B cell (primary cell): Measurements from ENCODE around the gene ADAMTS17. TPM values are rescaled to one million over a fixed set of nuclear protein-coding genes. Genes with fewer than 3 reads are reported as not detected.

Experiments
- ATAC-seq: fragments of 200-7000 bp; cut with Tn5 transposase; one replicate; pipeline ENCODE4 v1.10.0; 2021; ENCODE audit warnings: low read depth, mild to moderate bottlenecking, moderate number of reproducible peaks, moderate library complexity
- CTCF ChIA-PET: fragments of 350-600 bp; sonication (Branson Sonifier 250); formaldehyde crosslinking; loops from one replicate; lab custom pipeline; 2021; ENCODE audit warnings: antibody characterized with exemption, inconsistent platforms; lab: Charles Lee
- POLR2A ChIA-PET: fragments of 350-600 bp; sonication (Branson Sonifier 250); formaldehyde crosslinking; loops from one replicate; lab custom pipeline; 2021; ENCODE audit warnings: antibody characterized with exemption; lab: Charles Lee
- DNase-seq: peaks from one replicate; pipeline ENCODE4 v3.0.0; 2013
- H2AFZ ChIP-seq: 2 replicates; pipeline ENCODE4 v1.6.1; 2012; ENCODE audit warnings: mild to moderate bottlenecking, low read depth, low read length; ENCODE audit not compliant: insufficient read depth, poor library complexity, severe bottlenecking
- H3K27ac ChIP-seq, 2 donors: 1 replicate in 1 of 2; 2 replicates in 1 of 2; pipeline ENCODE4 v1.5.1; 2012 to 2013; ENCODE audit warnings: low read length in 2 of 2, mild to moderate bottlenecking in 2 of 2, moderate library complexity in 1 of 2
- H3K27me3 ChIP-seq, 4 experiments: fragments of 200-600 bp in 1 of 4; sonication (generic) in 1 of 4; replicated peaks in 1 of 4; 1 replicate in 2 of 4; 2 replicates in 2 of 4; pipeline versions ENCODE4 v1.6.1 to v1.7.0; 2013 to 2016; ENCODE audit warnings: low read length in 3 of 4, mild to moderate bottlenecking in 2 of 4, mixed read lengths in 1 of 4, moderate library complexity in 1 of 4; ENCODE audit not compliant: insufficient read depth in 4 of 4, control insufficient read depth in 3 of 4; ENCODE audit errors: control extremely low read depth in 1 of 4
- H3K36me3 ChIP-seq, 2 experiments: replicated peaks in 1 of 2; 1 replicate in 1 of 2; 2 replicates in 1 of 2; pipeline versions ENCODE4 v1.6.1 to v1.7.1; 2013; ENCODE audit warnings: low read length in 1 of 2; ENCODE audit not compliant: insufficient read depth in 2 of 2, control insufficient read depth in 1 of 2; ENCODE audit errors: control extremely low read depth in 1 of 2, extremely low read depth in 1 of 2
- H3K4me1 ChIP-seq, 2 donors: fragments of 200-600 bp in 1 of 2; sonication (generic) in 1 of 2; 1 replicate in 1 of 2; 2 replicates in 1 of 2; pipeline versions ENCODE4 v1.5.1 to v1.6.1; 2013 to 2017; ENCODE audit warnings: low read length in 2 of 2; ENCODE audit not compliant: control insufficient read depth in 2 of 2, insufficient read depth in 2 of 2
- H3K4me2 ChIP-seq: replicated peaks from 2 replicates; pipeline ENCODE3; 2012; ENCODE audit warnings: mild to moderate bottlenecking, low read depth, low read length; ENCODE audit not compliant: poor library complexity, severe bottlenecking
- H3K4me3 ChIP-seq, 5 experiments: fragments of 200-600 bp in 1 of 5; sonication (generic) in 1 of 5; 1 replicate in 3 of 5; 2 replicates in 2 of 5; pipeline versions ENCODE4 v1.5.1 to v1.7.0; 2011 to 2016; ENCODE audit warnings: low read length in 4 of 5, mild to moderate bottlenecking in 4 of 5, low read depth in 2 of 5, control low read depth in 1 of 5, moderate library complexity in 1 of 5; ENCODE audit not compliant: insufficient read depth in 1 of 5; ENCODE audit errors: control extremely low read depth in 1 of 5, extremely low read depth in 1 of 5
- H3K79me2 ChIP-seq: fragments of 200-600 bp; sonication (generic); one replicate; pipeline ENCODE4 v1.6.0; 2016; ENCODE audit warnings: low read length; ENCODE audit not compliant: control insufficient read depth, insufficient read depth
- H3K9ac ChIP-seq: fragments of 200-600 bp; sonication (generic); 2 replicates; pipeline ENCODE4 v1.6.1; 2017; ENCODE audit warnings: mild to moderate bottlenecking, low read length, moderate library complexity
- H3K9me3 ChIP-seq, 3 donors: one replicate each; pipeline versions ENCODE4 v1.6.1 to v1.7.1; 2013; ENCODE audit warnings: low read length in 2 of 3; ENCODE audit not compliant: control insufficient read depth in 2 of 3, insufficient read depth in 1 of 3; ENCODE audit errors: control extremely low read depth in 1 of 3
- H4K20me1 ChIP-seq: 2 replicates; pipeline ENCODE4 v1.6.0; 2012; ENCODE audit warnings: mild to moderate bottlenecking, low read length; ENCODE audit not compliant: insufficient read depth, control insufficient read depth, poor library complexity, severe bottlenecking
- H3K27ac Mint-ChIP-seq: one replicate; pipeline ENCODE4 v1.8.0; 2021; ENCODE audit warnings: mixed read lengths
- H3K27me3 Mint-ChIP-seq: one replicate; pipeline ENCODE4 v1.8.0; 2021; ENCODE audit warnings: mixed read lengths
- H3K4me1 Mint-ChIP-seq: one replicate; pipeline ENCODE4 v1.8.0; 2021; ENCODE audit warnings: mixed read lengths
- H3K4me3 Mint-ChIP-seq: one replicate; pipeline ENCODE4 v1.8.0; 2021; ENCODE audit warnings: mixed read lengths
- H3K9me3 Mint-ChIP-seq: one replicate; pipeline ENCODE4 v1.8.0; 2022; ENCODE audit warnings: mixed read lengths; ENCODE audit not compliant: insufficient read depth
- EZH2 ChIP-seq: IDR thresholded peaks from 2 replicates; pipeline ENCODE4 v1.6.1; 2012; ENCODE audit warnings: borderline replicate concordance, low read depth, mild to moderate bottlenecking, moderate library complexity, low read length; ENCODE audit not compliant: insufficient read depth, poor library complexity, severe bottlenecking
- WGBS: methylation state at CpG from one replicate; pipeline ENCODE4 v1.1.5; 2013; ENCODE audit warnings: missing lambda C conversion rate; ENCODE audit not compliant: insufficient coverage; 5-methylcytosine and 5-hydroxymethylcytosine counted together
- intact Hi-C: fragments of 100-400 bp; cut with micrococcal nuclease; formaldehyde crosslinking; loops from one replicate; pipeline ENCODE4 v1.10.0; 2022
- polyA plus RNA-seq: library from polyadenylated mRNA; depleted of rRNA; stranded (reverse); fragments of >200 nt; gene quantifications from 2 replicates; pipeline ENCODE4 v1.2.3, GENCODE V29; 2012
- total RNA-seq, 2 donors: library from RNA; stranded (reverse); fragments of 120-200 nt in 1 of 2; gene quantifications; 1 replicate in 1 of 2; 2 replicates in 1 of 2; pipeline versions ENCODE4 v1.2.3 to v1.2.4, GENCODE V29; 2013 to 2022
- TF ChIP-seq, protein P1 (sequence below): fragments of 200-600 bp; IDR thresholded peaks from one replicate; pipeline ENCODE4 v1.8.0; 2022; ENCODE audit warnings: antibody characterized with exemption, mild to moderate bottlenecking

Gene ADAMTS17
- total and polyA plus RNA-seq, 2 donors (not counting 1 experiment from before 2014, with no cell fraction given), result 0.10 TPM; not detected in 1

DNA sequence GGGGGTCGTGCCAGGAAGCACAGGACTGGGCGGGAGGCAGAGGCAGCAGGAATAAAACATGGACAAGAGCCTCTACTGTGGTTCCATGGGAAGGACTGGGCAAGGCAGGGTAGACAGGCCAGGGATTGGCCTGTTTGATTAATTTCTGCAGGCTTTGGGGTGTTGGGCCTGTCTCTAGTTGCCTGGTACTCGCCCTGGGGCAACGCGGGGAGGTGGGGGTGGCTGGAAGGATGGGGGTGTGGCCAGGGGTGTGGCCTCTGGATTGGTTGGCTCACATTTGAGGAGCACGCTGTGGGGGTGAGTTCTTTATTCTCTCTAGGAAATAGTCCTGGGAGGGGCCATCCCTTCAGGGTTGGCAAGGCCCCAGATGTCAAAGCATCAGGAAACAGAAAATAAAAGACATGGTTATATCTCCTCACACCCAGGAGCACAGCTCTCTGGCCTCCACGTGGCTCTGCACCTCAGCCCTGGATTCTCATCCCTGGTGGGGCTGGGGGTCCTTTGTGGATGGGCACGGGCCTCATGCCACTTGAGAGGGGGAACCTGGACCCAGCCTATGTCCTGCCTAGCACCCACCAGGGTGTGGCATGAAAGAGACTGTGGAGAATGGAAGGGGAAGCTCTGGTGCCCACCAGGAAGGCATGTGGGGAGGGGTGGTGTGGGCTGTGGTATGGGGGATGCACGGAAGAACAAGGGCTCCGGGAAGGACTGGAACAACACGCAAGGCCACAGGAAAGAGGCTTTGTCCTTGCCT lies 385.6 kb downstream of the ADAMTS17 start:
- ATAC-seq (no peak), DNase-seq (no peak)
- H3K79me2 ChIP-seq, result no peaks in the 10 kb centered on the region
- Mint-ChIP-seq H3K4me3 (no peak overlapping the region), H3K4me1 (no peaks in the 10 kb centered on the region), H3K27me3 (peaks cover 40% of the 10 kb centered on the region), H3K9me3 (no peaks in the 10 kb centered on the region), H3K27ac (no peak overlapping the region)
- ChIA-PET CTCF (no interaction called here), POLR2A (no interaction called here)
- TF ChIP-seq, protein P1, sequence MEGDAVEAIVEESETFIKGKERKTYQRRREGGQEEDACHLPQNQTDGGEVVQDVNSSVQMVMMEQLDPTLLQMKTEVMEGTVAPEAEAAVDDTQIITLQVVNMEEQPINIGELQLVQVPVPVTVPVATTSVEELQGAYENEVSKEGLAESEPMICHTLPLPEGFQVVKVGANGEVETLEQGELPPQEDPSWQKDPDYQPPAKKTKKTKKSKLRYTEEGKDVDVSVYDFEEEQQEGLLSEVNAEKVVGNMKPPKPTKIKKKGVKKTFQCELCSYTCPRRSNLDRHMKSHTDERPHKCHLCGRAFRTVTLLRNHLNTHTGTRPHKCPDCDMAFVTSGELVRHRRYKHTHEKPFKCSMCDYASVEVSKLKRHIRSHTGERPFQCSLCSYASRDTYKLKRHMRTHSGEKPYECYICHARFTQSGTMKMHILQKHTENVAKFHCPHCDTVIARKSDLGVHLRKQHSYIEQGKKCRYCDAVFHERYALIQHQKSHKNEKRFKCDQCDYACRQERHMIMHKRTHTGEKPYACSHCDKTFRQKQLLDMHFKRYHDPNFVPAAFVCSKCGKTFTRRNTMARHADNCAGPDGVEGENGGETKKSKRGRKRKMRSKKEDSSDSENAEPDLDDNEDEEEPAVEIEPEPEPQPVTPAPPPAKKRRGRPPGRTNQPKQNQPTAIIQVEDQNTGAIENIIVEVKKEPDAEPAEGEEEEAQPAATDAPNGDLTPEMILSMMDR, result no peak
- no peak for TF ChIP-seq EZH2
- 86% methylated on average over 9 of the region's 11 CpGs for WGBS
- H3K4me1 ChIP-seq, result no peaks in the 10 kb centered on the region
- no peaks in the 10 kb centered on the region for H3K27me3 ChIP-seq
- no peaks in the 10 kb centered on the region for H3K36me3 ChIP-seq
- H2AFZ ChIP-seq, result no peak overlapping the region
- intact Hi-C loops, result no loop called here
- no peaks in the 10 kb centered on the region for H4K20me1 ChIP-seq
- H3K9me3 ChIP-seq, result peaks cover 0 to 2% (median 0%) of the 10 kb centered on the region in 3 donors
- no peak overlapping the region for H3K4me3 ChIP-seq
- no peak overlapping the region for H3K9ac ChIP-seq
- H3K4me2 ChIP-seq, result no peak overlapping the region
- no peak overlapping the region for H3K27ac ChIP-seq

DNA sequence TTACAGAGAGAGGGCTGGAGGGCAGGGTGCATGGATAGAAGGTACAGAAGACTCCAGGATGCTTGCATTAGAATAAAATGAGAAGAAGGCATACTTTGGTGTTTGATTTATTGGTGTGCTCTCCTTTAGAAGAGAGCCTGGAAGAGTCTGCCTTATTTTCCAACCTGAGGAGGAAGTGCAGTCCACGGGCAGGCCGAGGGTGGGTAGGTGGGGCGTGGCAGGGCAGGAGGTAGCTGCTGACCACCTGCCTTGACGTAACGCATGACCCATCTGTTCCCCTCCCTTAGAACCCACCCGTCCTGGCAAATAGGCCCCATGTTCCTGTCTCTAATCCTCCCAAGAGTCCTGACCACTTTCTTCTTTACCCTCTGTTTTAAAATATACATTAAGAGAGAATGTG lies 386.2 kb downstream of the ADAMTS17 start:
- Mint-ChIP-seq H3K27ac (no peak overlapping the region), H3K4me1 (no peaks in the 10 kb centered on the region), H3K27me3 (peaks cover 40% of the 10 kb centered on the region), H3K9me3 (no peaks in the 10 kb centered on the region), H3K4me3 (no peak overlapping the region)
- CTCF ChIA-PET, result no interaction called here
- WGBS, result 100% methylated on average over 1 of the region's 6 CpGs
- Histone ChIP-seq H3K27me3 (no peaks in the 10 kb centered on the region), H3K9ac (no peak overlapping the region), H3K4me3 (no peak overlapping the region), H4K20me1 (no peaks in the 10 kb centered on the region), H3K4me1 (no peaks in the 10 kb centered on the region), H2AFZ (no peak overlapping the region), H3K79me2 (no peaks in the 10 kb centered on the region), H3K9me3 (peaks cover 0 to 2% (median 0%) of the 10 kb centered on the region in 3 donors), H3K27ac (no peak overlapping the region), H3K4me2 (no peak overlapping the region), H3K36me3 (no peaks in the 10 kb centered on the region)
- intact Hi-C loops, result no loop called here
- POLR2A ChIA-PET, result no interaction called here
- TF ChIP-seq EZH2, result no peak
- TF ChIP-seq, protein P1, result no peak
- no peak for DNase-seq
- no peak for ATAC-seq
